NCI-H524 treated with DMSO at 0.1 percent for 48 hours (cell line): ENCODE measurements around the gene PLEKHB1.
"Not testable (repeated sequence)": the region's sequence is repeated elsewhere in the genome, so short reads cannot be mapped to it uniquely, and the experiment has no call there.

Experiments used
- DNase-seq: peaks from one replicate; lab custom pipeline; 2025; lab: John Stamatoyannopoulos, UW

Gene PLEKHB1

GRCh38 chr11:73648571-73649046 lies 2.2 kb downstream of the PLEKHB1 start:
- DNase-seq: no peak

- no peak for DNase-seq
Measured at GRCh38 chr11:73649206-73649605, 2.8 kb downstream of the PLEKHB1 start.

- DNase-seq: no peak
Measured at GRCh38 chr11:73650400-73650799, 4.0 kb downstream of the PLEKHB1 start.

GRCh38 chr11:73651252-73651651 lies 4.9 kb downstream of the PLEKHB1 start:
- DNase-seq: no peak

DNA sequence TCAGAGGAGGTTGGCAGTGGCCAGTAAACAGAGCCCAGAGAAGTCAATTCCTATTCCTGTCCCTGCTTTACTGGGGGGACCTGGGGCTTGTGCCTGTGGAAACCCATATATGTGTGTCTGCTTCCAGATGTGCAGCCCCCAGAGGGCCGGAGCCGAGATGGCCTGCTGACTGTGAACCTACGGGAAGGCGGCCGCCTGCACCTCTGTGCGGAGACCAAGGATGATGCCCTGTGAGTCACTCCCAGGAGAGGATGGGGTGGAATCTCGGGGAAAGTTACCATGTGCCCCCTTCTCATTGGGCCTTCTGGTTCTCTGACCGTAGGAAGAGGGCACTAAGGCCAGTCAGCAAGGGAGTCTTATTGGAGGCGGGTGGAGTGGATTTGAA lies 5.3 kb downstream of the PLEKHB1 start:
- no peak for DNase-seq

DNA sequence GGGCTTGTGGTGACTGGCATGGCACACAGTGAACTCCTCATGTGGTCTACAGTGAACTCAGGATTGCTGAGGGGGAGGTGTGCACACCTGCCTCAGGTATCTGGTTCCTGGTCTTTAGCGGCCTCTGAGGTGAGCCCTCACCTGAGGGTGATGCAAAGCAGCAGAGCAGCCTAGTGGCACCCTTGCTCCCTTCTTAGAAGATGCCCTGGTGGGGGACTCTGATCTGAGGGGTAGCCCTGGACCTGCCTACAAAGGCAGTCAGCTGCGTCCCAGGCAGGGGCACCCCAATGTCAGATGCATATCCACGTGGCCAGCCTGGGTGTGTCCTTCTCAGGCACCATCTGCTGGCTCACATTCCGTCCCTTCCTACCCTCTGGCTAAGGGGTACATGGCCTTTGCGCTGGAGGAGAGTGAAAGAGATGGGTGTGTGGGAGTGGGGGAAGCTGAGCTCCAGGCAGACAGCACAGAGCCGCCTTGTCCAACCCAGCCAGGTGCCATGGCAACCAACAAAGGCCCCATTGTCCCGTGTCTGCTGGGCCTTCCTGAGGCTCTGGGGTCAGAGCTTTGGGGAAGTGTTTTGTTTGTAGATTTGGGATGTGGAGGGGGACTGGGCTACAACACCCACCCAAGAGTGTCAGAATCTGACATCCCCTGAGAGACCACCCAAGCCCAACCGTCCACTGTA lies 5.8 kb downstream of the PLEKHB1 start:
- DNase-seq: no peak

DNA sequence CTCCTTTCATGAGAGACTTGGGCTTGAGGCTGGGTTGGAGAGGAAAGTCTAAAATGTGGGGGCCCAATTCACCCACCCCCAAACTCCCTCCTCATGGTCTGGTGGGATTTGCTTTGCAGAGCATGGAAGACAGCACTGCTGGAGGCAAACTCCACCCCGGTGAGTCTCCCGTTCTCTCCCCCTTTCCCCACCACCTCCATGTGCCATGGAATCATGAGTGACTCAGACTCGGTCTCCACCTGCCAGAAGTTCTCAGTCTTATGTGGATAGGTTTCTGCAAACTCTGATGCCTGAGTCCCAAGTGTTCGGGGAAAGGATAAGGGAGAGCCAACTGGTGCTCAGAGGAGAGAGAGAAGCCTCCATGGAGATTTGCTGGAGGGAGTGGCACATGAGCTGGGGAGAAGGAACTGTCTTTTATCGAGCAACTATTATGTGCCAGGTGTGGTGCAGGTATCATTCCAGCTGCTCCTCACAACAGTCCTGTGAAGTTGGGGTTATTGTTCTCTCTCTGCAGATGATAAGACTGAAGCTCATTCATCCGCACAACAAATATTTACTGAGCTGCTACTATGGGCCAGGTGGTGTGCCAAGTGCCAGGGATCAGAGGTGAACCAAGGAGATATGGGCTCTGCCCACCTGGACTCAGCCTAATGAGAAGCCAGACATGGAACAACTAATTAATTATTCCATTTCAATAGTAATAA lies 6.6 kb downstream of the PLEKHB1 start:
- no peak for DNase-seq

- no peak for DNase-seq
Measured at GRCh38 chr11:73653996-73654395, 7.6 kb downstream of the PLEKHB1 start.

DNA sequence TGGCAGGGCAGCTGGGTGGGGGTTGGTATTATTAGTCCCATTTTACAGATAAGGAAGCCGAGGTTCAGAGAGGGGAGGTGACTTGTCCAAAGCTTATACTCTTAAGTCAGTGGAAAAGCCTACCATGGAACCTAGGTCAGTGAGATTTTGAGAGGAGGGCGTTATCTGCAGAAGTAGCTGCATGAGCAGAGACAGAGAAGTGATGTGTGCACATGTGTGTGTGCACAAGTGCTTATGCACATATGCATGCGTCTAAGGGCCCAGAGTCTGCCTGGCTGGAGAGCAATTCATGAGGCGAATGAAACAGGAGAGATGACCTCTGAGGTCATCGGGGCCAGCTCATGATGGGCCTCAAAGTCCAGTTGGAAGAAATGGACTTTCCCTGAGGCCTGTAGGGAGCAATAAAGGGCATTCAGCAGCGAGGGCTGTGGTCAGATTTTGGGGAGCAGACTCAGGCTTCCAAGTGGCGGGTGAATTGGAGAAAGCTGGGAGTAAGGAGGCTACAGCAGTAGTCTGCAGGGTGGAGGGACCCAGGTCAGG lies 8.2 kb downstream of the PLEKHB1 start:
- no peak for DNase-seq

- DNase-seq: no peak
Measured at GRCh38 chr11:73655686-73656085, 9.3 kb downstream of the PLEKHB1 start.

- DNase-seq: no peak
Measured at GRCh38 chr11:73656985-73657384, 10.6 kb downstream of the PLEKHB1 start.

GRCh38 chr11:73659961-73660360 lies 13.6 kb downstream of the PLEKHB1 start:
- DNase-seq: no peak

GRCh38 chr11:73660497-73661034 lies 14.2 kb downstream of the PLEKHB1 start:
- no peak for DNase-seq

DNA sequence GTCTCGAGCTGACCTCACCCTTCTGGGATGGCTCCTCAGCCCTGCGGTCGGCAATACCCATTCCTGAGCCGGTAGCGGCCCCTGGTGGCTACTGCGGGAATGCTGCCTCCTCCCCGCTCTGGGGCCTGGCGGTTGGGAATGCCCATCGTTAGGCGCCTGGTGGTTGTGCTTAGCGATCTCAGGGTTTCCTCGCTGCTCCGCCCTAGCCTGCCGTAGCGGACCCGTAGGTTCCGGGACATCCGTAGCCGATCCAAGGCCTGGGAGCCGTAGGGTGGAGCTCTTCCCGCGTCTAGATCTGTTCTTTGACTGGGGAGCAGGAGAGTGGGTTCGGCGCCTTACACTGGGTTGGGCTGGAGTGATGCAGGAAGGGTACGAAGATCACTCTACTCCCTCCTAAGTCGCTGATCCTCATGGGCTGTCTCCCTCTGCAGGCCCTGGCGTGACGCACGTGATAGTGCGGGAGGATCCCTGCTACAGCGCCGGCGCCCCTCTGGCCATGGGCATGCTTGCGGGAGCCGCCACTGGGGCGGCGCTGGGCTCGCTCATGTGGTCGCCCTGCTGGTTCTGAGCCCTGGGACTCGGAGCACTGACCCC lies 14.8 kb downstream of the PLEKHB1 start:
- DNase-seq: peak; percentile 23

- no peak for DNase-seq
Measured at GRCh38 chr11:73662445-73663157, 16.2 kb downstream of the PLEKHB1 start.

DNA sequence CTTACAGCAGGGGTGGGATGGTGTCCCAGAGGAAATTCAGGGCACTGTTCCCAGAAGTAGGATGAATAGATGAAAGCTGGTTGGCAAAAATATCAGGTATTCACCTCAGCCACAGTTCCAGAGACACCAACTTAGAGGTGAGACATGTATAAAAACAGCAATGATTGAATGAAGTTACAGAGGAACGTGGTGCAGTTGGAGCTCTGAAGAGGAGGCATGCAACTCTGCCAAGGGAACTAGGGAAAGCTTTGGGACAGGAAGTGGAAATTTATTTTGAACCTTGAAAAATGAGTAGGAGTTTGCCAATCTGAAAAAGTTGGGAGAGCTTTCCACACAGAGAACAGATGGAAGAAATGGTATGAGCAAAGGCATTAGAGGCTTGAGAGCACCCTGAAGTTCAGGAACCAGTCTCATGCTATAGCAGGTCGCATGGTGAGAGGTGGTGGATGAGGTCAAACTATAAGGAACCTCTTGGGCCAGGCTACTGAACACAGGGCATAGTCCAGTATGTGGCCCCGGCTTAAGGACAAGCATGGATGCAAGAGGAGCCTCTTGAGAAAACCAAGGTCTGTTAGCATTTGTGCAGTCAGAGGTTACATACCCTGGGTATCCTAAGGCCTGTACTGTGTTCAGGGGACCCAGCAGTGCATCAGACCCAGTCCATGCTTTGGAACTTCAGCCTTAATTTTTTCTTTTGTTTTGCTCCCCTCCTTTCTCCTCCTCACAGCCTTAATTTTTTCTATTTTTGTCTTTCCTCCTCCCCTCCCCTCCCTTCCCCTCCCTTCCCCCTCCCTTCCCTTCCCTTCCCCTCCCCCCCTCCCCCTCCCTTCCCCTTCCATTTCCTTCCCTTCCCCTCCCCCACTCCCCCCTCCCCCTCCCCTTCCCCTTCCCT lies 17.5 kb downstream of the PLEKHB1 start:
- no peak for DNase-seq

- DNase-seq: no peak
Measured at GRCh38 chr11:73664877-73665276, 18.5 kb downstream of the PLEKHB1 start.

DNA sequence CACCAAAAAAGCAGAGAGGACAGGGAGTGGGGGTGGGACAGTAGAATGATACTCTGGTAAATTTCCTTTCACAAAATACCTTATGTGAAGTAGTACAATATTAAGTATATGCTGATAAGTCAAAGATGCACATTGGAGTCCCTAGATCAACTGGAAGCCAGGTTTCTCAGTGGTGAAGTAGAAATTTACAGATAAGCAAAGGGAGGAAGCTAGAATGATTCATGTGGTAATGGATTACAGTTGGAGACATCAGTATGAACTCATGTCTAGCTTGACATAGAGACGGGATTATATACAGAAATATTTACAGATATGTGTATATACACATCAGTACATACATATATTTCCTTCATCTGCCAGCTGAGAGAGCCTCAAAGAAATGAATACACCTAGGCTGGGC lies 21.5 kb downstream of the PLEKHB1 start:
- DNase-seq: no peak

DNA sequence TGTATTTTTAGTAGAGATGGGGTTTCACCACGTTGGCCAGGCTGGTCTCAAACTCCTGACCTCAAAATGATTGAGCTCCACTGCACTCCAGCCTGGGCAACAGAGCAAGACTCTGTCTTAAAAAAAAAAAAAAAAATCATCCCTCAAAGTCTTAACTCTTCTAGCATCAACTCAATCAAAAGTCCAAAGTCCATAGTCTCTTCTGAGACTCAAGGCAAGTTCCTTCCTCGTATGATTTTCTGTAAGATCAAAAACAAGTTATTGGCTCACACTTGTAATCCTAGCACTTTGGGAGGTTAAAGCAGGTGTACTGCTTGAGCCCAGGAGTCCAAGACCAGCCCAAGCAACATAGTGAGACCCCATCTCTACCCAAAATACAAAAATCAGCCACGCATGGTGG lies 24.4 kb downstream of the PLEKHB1 start:
- DNase-seq: no peak

DNA sequence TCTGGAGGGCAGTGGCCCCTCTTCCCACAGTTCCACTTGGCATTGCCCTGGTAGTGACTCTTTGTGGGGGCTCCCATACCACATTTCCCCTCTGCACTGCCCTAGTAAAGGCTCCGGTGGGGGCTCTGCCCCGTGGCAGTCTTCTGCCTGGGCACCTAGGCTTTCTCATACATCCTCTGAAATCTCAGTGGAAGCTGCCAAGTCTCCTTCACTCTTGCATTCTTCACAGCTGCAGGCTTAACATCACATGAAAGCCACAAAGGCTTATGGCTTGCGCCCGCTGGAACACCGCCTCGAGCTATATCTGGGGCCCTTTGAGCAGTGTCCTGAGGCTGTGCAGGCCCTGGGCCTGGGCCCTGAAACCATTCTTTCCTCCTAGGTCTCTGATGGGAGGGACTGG lies 25.3 kb downstream of the PLEKHB1 start:
- DNase-seq: no peak

GRCh38 chr11:73676552-73676951 lies 30.2 kb downstream of the PLEKHB1 start:
- not testable (repeated sequence) for DNase-seq
